Gastroesophageal sphincter (tissue), 4 donors: ENCODE data around the gene MRPL43. TPM values are rescaled to one million over a fixed set of nuclear protein-coding genes. Genes with fewer than 3 reads are reported as not detected.

Experiments used
- ATAC-seq: fragments of 150-250 bp; one replicate; pipeline ENCODE4 v1.9.1; 2016; ENCODE audit warnings: mild to moderate bottlenecking, moderate library complexity
- H3K27ac ChIP-seq, 4 donors: fragments of 200-600 bp; sonication (generic) in 3 of 4; 1 replicate in 3 of 4; 2 replicates in 1 of 4; pipeline ENCODE4 v1.5.1; 2016 to 2019
- H3K27me3 ChIP-seq: fragments of 200-600 bp; sonication (generic); one replicate; pipeline ENCODE4 v1.5.1; 2019
- H3K36me3 ChIP-seq, 2 donors: fragments of 200-600 bp; sonication (generic); one replicate each; pipeline ENCODE4 v1.5.1; 2019; ENCODE audit warnings: control low read depth in 1 of 2
- H3K4me1 ChIP-seq, 3 donors: fragments of 200-600 bp; sonication (generic); 1 replicate in 2 of 3; 2 replicates in 1 of 3; pipeline ENCODE4 v1.5.1; 2016 to 2019; ENCODE audit warnings: control low read depth in 2 of 3
- H3K4me3 ChIP-seq, 2 donors: fragments of 200-600 bp; sonication (generic); one replicate each; pipeline ENCODE4 v1.5.1; 2019; ENCODE audit warnings: mild to moderate bottlenecking in 1 of 2, moderate library complexity in 1 of 2
- H3K9me3 ChIP-seq, 3 donors: fragments of 200-600 bp; sonication (generic); one replicate each; pipeline ENCODE4 v1.5.1; 2017 to 2019; ENCODE audit warnings: control low read depth in 2 of 3
- CTCF ChIP-seq, 4 experiments: fragments of 200-600 bp in 2 of 4; fragments of 450-650 bp in 2 of 4; sonication (generic) in 1 of 4; IDR thresholded peaks; one replicate each; pipeline ENCODE4 v1.5.1; 2017 to 2019; ENCODE audit warnings: antibody characterized with exemption in 4 of 4, mild to moderate bottlenecking in 2 of 4, moderate library complexity in 2 of 4
- EP300 ChIP-seq: sonication (generic); formaldehyde crosslinking; IDR thresholded peaks from one replicate; pipeline ENCODE4 v1.6.1; 2017; ENCODE audit warnings: antibody characterized with exemption, mild to moderate bottlenecking
- POLR2A ChIP-seq, 2 donors: fragments of 450-650 bp; IDR thresholded peaks; one replicate each; pipeline ENCODE4 v1.6.1; 2017; ENCODE audit warnings: antibody characterized with exemption in 2 of 2, mild to moderate bottlenecking in 2 of 2, moderate library complexity in 1 of 2
- POLR2AphosphoS5 ChIP-seq: sonication (generic); formaldehyde crosslinking; IDR thresholded peaks from one replicate; pipeline ENCODE4 v1.6.1; 2017; ENCODE audit warnings: antibody characterized with exemption
- WGBS, 2 donors: methylation state at CpG; one replicate each; pipeline ENCODE4 v1.1.5; 2018; ENCODE audit warnings: low coverage in 1 of 2; 5-methylcytosine and 5-hydroxymethylcytosine counted together
- total RNA-seq, 4 donors: library from RNA; depleted of rRNA; stranded (reverse); fragments of >200 nt; gene quantifications; one replicate each; pipeline ENCODE4 v1.1.0, GENCODE V29; 2016

MRPL43 gene
- total RNA-seq, 4 donors from 2014 or later: 58.0 to 93.8 (median 80.7) TPM

DNA sequence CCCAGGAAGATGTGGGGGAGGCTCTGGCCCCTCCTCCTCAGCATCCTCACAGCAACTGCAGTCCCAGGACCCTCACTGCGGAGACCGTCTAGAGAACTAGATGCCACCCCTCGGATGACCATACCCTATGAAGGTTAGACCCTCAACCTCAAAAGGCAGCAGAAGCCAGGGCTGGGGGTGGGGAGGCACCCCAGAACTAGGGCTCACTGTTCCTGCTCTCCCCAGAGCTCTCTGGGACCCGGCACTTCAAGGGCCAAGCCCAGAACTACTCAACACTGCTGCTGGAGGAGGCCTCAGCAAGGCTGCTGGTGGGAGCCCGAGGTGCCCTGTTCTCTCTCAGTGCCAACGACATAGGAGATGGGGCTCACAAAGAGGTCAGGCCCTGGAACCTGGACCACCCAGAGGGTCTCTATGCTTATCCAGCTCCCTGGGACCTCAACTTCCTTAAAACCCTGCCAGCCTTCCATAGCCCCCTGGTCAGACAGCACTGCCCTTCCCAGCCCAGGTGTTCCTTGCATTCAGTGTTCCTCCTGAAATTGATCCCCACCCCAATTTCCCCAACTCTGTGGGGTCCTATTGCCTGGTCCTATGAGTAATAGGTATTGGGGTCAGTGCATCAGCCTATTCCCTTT, 14.3 kb downstream of the MRPL43 start:
- 75% methylated on average over 1 of the region's 6 CpGs; no CpG with 5 or more reads in 1 of the 2 donors for WGBS, 2 donors
- H3K9me3 ChIP-seq: no peaks in the 10 kb centered on the region
- H3K4me3 ChIP-seq: no peak overlapping the region
- no peak overlapping the region for H3K27ac ChIP-seq
- peaks cover 0 to 14% of the 10 kb centered on the region in 2 donors for H3K36me3 ChIP-seq
- H3K27me3 ChIP-seq: no peaks in the 10 kb centered on the region
- peaks cover 0 to 21% (median 11%) of the 10 kb centered on the region in 3 donors for H3K4me1 ChIP-seq
- no peak for ATAC-seq
- TF ChIP-seq POLR2AphosphoS5: no peak
- no peak for TF ChIP-seq CTCF (IDR thresholded peaks at IDR 0.05)
- no peak for TF ChIP-seq EP300

GRCh38 chr10:100972115-100972903, 15.0 kb downstream of the MRPL43 start:
- ATAC-seq: no peak
- WGBS, 2 donors: 53 to 65% methylated on average over 4 to 9 of the region's 13 CpGs
- peaks cover 0 to 21% (median 11%) of the 10 kb centered on the region in 3 donors for H3K4me1 ChIP-seq
- no peak overlapping the region for H3K27ac ChIP-seq
- H3K4me3 ChIP-seq: no peak overlapping the region
- no peak for TF ChIP-seq EP300
- TF ChIP-seq POLR2A (IDR thresholded peaks at IDR 0.05): no peak
- no peak for TF ChIP-seq POLR2AphosphoS5
- no peak for TF ChIP-seq CTCF (IDR thresholded peaks at IDR 0.05)
- H3K27me3 ChIP-seq: no peaks in the 10 kb centered on the region
- H3K9me3 ChIP-seq: no peaks in the 10 kb centered on the region
- peaks cover 0 to 6% of the 10 kb centered on the region in 2 donors for H3K36me3 ChIP-seq

GRCh38 chr10:100970914-100971811, 16.1 kb downstream of the MRPL43 start:
- Histone ChIP-seq H3K27me3 (no peaks in the 10 kb centered on the region), H3K4me3 (no peak overlapping the region), H3K27ac (no peak overlapping the region), H3K36me3 (peaks cover 0 to 7% of the 10 kb centered on the region in 2 donors), H3K4me1 (peaks cover 0 to 21% (median 11%) of the 10 kb centered on the region in 3 donors), H3K9me3 (no peaks in the 10 kb centered on the region)
- WGBS, 2 donors: 67% methylated on average over 3 of the region's 4 CpGs; no CpG with 5 or more reads in 1 of the 2 donors
- TF ChIP-seq EP300 (no peak), POLR2AphosphoS5 (no peak), CTCF (IDR thresholded peaks at IDR 0.05) (no peak), POLR2A (IDR thresholded peaks at IDR 0.05) (no peak)
- ATAC-seq: no peak

GRCh38 chr10:100970076-100970913, 17.0 kb downstream of the MRPL43 start:
- Histone ChIP-seq H3K4me3 (peak overlapping the region in 1 of 2 donors; percentile 62), H3K4me1 (peaks cover 0 to 21% (median 11%) of the 10 kb centered on the region in 3 donors), H3K36me3 (peaks cover 0 to 16% of the 10 kb centered on the region in 2 donors), H3K27ac (peak overlapping the region in 1 of 4 donors; percentile 4), H3K9me3 (no peaks in the 10 kb centered on the region), H3K27me3 (no peaks in the 10 kb centered on the region)
- no peak for ATAC-seq
- TF ChIP-seq POLR2AphosphoS5: no peak
- no peak for TF ChIP-seq EP300
- TF ChIP-seq POLR2A (IDR thresholded peaks at IDR 0.05): no peak
- TF ChIP-seq CTCF (IDR thresholded peaks at IDR 0.05): no peak
- WGBS, 2 donors: 25% methylated on average over 4 of the region's 13 CpGs; no CpG with 5 or more reads in 1 of the 2 donors
